Epithelial cell of esophagus (primary cell): ENCODE measurements around the gene STK40.

Source experiments
- DNase-seq: peaks from one replicate; pipeline ENCODE4 v3.0.0; 2010; ENCODE audit warnings: low read depth
- H3K4me3 ChIP-seq: 2 replicates; pipeline ENCODE4 v1.5.1; 2011; ENCODE audit warnings: mild to moderate bottlenecking, low read length, control low read depth
- CTCF ChIP-seq: IDR thresholded peaks from 2 replicates; pipeline ENCODE4 v1.5.1; 2011; ENCODE audit warnings: low read depth, mild to moderate bottlenecking, low read length, control low read depth, inconsistent platforms; ENCODE audit not compliant: insufficient read depth; ENCODE audit errors: missing control alignments

The STK40 gene

GRCh38 chr1:36339615-36340014 lies 46.1 kb downstream of the STK40 start:
- DNase-seq: no peak
- TF ChIP-seq CTCF: no peak
- H3K4me3 ChIP-seq: no peak overlapping the region

- TF ChIP-seq CTCF: no peak
- no peak for DNase-seq
- no peak overlapping the region for H3K4me3 ChIP-seq
These were observed 46.5 kb downstream of the STK40 start for GRCh38 chr1:36339215-36339614.

GRCh38 chr1:36337830-36338229 lies 47.9 kb downstream of the STK40 start:
- H3K4me3 ChIP-seq: no peak overlapping the region
- no peak for DNase-seq
- TF ChIP-seq CTCF: no peak

- no peak for DNase-seq
These were observed 54.8 kb downstream of the STK40 start for GRCh38 chr1:36330940-36331339.

GRCh38 chr1:36329817-36330216 lies 55.9 kb downstream of the STK40 start:
- no peak for TF ChIP-seq CTCF
- no peak for DNase-seq
- no peak overlapping the region for H3K4me3 ChIP-seq

More at GRCh38 chr1:36330940-36331339, 54.8 kb downstream of the STK40 start:
- no peak for TF ChIP-seq CTCF
- no peak overlapping the region for H3K4me3 ChIP-seq

- DNase-seq: no peak
- no peak overlapping the region for H3K4me3 ChIP-seq
- TF ChIP-seq CTCF: no peak
These were observed 57.0 kb downstream of the STK40 start for GRCh38 chr1:36328713-36329112.

GRCh38 chr1:36328088-36328480 lies 57.6 kb downstream of the STK40 start:
- H3K4me3 ChIP-seq: no peak overlapping the region
- no peak for TF ChIP-seq CTCF
- no peak for DNase-seq
